ENCODE data around the gene MARK4.

- TF ChIP-seq CTCF (IDR thresholded peaks at IDR 0.05): no peak
- no peak for TF ChIP-seq POLR2A (IDR thresholded peaks at IDR 0.05)
Observed at GRCh38 chr19:45276284-45276687, 25.2 kb downstream of the MARK4 start.

Data from adrenal gland (tissue), 5 donors.